ENCODE results near the gene MIP.
"Not testable (repeated sequence)": the region's sequence is repeated elsewhere in the genome, so short reads cannot be mapped to it uniquely, and the experiment has no call there.

Gene MIP

GRCh38 chr12:56410768-56411167, 43.7 kb downstream of the MIP start:
- DNase-seq (ENCODE audit: low read depth in 2 of 3, low spot score in 2 of 3) = no peak

- DNase-seq (ENCODE audit: low read depth in 2 of 3, low spot score in 2 of 3) = no peak
Observed at GRCh38 chr12:56408799-56409417, 45.5 kb downstream of the MIP start.

- DNase-seq (ENCODE audit: low read depth in 2 of 3, low spot score in 2 of 3) = not testable (repeated sequence)
Observed at GRCh38 chr12:56404227-56404626, 50.2 kb downstream of the MIP start.

- DNase-seq (ENCODE audit: low read depth in 2 of 3, low spot score in 2 of 3) = not testable (repeated sequence)
Observed at GRCh38 chr12:56401612-56402011, 52.8 kb downstream of the MIP start.

GRCh38 chr12:56401125-56401524, 53.3 kb downstream of the MIP start:
- not testable (repeated sequence) for DNase-seq (ENCODE audit: low read depth in 2 of 3, low spot score in 2 of 3)

All from activated CD8-positive, alpha-beta memory T cell treated with anti-CD3 and anti-CD28 coated beads for 48 hours (primary cell).